UCSD-AML1 (cell line): Measurements from ENCODE around the gene C10orf105.

Experiments used
- DNase-seq: peaks from one replicate; lab custom pipeline; 2025; ENCODE audit not compliant: unreplicated experiment; lab: John Stamatoyannopoulos, UW

C10orf105 gene

GRCh38 chr10:71700731-71701368, 18.7 kb downstream of the C10orf105 start:
- DNase-seq = no peak

- no peak for DNase-seq
Measured at GRCh38 chr10:71698737-71699136, 20.8 kb downstream of the C10orf105 start.

DNA sequence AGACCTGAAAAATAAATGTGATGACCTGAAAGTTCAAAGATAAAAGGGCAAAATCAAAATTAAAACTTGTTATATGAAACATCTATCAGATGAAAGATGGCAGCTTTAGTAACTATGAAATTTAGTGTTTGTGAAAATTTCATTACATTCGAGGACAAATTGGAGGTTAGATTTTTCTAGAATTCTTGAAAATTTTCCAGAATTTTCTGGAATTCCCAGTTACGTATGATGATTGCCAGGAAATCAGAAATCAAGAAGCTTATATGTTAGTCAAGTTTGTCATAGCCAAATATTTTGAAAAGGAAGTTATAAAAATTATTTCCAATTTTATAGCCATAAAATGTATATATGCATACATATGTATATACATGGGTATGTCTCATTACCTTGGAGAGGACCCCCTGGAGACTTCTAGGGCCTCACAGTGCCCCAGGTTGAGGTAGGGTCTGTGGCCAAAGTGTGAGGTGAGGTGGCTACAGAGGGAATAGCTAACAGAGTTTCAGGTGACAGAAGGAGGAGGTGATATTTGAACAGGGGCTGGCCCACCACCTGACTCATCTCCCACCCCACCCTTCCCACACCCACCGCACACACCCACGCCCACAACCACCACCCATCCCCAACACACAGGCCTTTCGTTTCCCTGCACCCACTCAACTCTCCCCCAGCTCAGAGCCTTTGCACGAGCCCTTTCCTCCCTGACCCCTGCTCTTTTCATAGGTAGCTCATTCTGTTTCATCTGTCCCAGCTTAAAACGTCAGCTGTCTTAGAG, 21.5 kb downstream of the C10orf105 start:
- DNase-seq = no peak

DNA sequence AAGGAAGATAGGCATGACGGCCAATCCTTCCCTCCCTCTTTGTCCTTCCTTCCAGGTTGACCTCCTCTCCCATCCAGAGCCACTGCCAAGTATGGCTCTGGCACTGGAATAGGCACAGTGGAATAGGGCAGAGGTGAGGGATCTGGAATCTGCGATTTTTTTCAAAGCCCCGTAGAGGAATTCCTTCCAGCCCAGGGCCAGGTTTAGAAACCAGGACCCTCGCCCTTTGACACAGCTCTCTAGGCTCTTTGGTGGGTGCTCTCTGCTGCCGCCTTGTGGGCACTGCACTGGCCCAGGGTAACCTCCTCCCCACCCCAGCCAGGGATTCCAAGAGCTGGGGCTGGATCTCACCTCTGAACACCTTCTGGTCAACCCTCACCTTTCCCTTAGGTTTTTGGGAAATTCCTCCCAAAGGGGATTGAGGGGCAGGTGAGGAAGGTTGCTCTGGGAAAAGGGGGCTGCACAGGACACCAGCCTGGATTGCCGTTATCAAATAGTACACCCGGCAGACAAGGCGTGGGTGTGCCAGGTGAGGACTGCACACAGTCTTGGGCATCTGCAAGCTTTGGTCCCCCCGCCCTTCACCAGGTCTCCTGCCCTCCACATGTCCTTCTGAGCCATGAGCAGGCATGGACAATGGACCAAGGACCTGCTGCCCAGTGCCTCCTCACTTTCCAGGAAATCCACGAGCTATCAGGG, 22.8 kb downstream of the C10orf105 start:
- peak; percentile 68 for DNase-seq

GRCh38 chr10:71695502-71696476, 23.8 kb downstream of the C10orf105 start:
- DNase-seq = no peak

DNA sequence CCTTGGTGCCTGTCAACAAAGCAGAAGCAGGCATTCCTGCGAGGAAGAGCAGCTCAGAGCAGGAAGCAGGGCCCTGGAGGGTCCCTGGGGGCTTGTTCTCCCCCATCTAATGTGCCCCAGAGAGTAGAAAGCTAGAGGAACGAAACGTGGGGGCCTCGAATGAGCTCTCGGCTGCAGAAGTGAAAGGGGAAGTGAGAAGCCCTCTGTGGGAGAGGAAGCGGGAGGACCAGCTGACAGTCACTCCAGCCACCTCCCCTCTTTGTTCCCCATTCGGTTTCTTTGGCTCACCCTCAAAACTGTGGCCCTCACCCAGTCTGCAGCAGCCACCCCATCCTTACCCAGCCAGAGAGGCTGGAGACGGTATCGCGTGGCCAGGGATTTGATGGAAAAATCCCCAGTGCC, 25.0 kb downstream of the C10orf105 start:
- DNase-seq = peak; percentile 71

DNA sequence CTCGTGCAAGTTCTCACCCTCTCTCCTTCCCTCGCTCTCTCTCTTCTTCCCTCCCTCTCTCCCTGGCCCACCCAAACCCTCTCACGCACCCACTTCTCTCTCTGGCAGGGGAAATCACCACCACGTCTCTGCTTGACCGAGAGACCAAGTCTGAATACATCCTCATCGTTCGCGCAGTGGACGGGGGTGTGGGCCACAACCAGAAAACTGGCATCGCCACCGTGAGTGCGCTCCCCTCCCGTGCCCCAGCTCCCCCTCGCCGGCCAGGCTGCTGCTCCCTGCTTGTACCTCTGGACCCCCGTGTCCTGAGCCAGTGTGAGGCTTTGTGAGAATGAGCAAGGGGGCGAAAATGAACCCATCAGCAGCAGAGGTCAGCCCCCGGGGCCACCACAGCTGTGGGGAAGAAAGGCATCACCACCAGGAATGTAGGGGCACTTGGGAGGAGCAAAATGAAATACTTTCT, 25.5 kb downstream of the C10orf105 start:
- DNase-seq = no peak

- DNase-seq = no peak
Measured at GRCh38 chr10:71693377-71693776, 26.2 kb downstream of the C10orf105 start.

DNA sequence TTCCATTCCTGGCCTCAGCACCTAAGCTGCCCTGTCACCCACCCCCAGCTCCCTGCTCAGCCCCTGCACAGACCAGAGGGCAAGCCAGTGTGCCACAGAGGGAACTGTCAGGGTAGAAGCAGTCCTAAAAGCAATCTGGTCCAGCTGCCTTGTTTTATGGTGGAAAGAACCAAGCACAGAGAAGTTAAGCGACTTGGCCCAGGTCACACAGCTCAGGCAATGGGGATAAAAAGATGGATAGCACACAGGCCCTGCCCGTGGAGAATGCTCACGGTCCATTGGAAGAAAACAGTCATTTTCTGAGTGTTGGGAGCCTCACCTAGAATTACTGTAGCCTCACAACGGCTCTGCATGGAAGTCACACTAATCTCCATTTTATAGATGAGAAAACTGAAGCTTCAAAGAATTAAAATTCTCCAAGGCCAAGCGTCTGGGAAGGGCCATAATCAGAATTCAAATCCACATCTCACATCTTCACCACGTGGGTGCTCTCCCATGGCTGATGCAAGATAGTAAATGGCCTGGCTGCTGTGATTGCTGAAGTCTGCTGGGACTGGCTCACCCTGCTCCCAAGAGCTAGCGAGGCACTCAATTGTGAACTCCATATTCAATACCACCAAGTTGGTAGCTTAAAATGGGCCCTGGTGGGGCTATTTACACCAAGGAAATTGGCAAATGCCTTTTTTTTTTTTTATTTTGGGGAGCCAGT, 26.8 kb downstream of the C10orf105 start:
- no peak for DNase-seq

GRCh38 chr10:71691405-71691804, 28.2 kb downstream of the C10orf105 start:
- DNase-seq = no peak

DNA sequence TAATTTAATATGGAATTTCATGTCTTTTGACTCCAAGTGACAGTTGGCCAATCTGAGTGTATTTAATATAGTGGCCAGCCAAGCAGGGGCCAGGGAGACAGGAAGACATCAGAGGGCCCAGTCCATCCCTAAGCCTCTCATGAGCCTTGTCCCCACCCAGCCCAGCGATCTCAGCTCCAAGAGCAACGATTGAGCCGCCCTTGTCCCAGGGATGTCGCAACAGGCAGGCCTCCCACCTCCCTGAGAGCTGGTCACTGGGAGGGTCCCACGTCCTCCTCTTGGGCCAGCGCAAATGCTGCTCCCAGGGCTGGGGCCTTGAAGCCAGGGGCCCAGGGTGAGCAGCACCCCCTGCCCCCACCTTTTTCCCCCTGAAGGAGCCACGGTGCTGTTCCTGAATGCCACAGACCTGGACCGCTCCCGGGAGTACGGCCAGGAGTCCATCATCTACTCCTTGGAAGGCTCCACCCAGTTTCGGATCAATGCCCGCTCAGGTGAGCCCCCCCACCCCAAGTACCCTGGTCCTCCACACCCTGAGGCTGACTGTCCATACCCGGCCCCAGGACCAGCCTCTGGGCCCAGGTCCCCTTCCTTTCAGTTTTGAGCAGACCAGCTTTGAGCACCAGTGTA, 29.4 kb downstream of the C10orf105 start:
- no peak for DNase-seq

GRCh38 chr10:71688256-71688655, 31.3 kb downstream of the C10orf105 start:
- DNase-seq = no peak

- DNase-seq = no peak
Measured at GRCh38 chr10:71687480-71687879, 32.1 kb downstream of the C10orf105 start.

DNA sequence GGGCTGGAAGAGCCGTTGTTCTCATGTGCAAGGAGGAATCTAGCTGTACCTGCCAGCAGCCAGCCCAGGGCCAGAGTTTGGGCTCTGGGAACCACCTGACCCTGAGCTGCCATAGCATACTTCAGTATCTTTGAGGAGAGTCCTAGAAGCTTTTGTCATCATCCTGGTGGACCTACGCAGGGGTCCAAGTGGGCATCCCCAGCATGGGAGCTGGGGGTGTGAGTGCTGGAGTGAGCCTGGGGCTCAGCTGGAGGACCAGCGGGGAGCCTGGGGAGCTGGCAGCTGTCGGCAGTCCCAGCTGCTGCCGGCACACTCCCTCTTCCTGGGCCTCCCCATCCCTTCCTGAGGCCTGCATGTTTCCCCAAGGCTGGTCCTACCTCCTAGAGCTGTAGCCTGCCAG, 32.5 kb downstream of the C10orf105 start:
- DNase-seq = no peak

DNA sequence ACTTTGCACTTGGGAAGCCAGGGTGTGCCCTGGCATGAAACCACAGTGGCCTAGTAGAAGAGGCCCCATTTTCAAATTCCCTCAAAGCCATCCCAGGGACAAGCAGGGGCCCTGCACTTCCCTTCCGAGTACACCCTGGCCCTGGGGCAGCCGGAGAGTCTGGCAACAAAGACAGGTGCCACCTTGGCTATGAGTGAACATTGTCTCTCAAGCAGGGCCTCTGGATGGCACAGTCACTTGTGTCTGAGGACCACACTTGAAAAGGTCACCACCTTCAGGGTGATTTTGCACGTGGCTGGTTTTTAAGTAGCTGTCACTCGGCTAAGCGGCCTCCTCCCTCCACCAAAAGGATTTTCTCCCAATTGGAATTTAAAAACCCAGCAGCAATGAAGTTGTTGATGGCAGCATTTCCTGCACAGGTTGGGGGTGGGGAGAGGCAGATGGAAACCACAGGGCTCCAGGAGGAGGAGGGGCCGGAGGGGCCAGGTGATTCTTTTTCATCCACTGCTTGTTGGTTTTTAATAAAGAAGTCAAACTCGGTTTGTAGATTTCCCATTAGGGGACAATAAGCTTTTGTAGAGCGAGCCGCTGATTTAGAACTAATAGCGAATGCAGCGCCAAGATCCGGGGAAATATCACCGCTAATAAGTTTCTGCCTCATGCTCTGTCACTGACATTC, 33.9 kb downstream of the C10orf105 start:
- DNase-seq = no peak

DNA sequence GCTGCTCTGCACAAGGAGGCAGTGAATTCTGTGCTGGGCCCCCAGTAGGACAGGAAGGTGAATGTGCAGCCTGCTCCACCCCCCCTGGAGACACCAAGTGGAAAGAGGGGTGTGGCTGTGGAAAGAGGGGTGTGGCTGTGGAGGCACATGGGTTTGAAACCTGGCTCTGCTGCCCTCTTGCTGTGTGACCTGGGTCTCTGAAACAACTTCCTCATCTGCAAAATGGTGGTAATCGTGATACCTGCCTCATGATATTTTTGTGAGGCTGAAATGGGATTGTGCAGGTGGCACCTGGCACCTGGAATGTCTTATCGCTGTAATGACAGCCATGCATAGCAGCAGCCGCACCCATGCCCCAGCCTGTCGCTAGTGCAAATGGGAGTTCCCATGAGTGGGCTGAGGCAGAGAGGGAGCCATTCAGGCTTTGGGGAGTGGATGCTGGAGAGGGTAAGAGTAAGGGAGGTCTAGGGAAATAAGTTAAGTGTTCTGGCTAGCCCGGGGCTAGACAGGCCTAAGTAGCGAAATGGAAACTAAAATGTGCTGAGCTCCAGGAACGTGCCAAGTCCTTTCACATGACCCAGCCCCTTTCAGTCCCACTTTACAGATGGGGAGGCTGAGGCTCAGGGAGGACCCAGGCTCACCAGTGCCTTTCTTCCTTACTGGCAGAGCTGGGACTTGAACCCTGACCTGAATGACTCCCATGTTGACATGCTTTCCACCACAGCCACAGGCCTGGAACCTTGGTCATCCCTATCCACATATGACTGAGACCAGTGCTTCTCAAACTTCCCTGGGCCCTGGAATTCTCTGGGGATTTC, 35.0 kb downstream of the C10orf105 start:
- peak; percentile 66 for DNase-seq

GRCh38 chr10:71683301-71683700, 36.3 kb downstream of the C10orf105 start:
- no peak for DNase-seq

GRCh38 chr10:71681977-71682376, 37.6 kb downstream of the C10orf105 start:
- DNase-seq = no peak
